Fibroblast of peridontal ligament (primary cell): ENCODE results near the gene KDM3A.

Source experiments
- DNase-seq: peaks from one replicate; pipeline ENCODE4 v3.0.0-alpha.2; 2010; ENCODE audit errors: extremely low read depth

The KDM3A gene

GRCh38 chr2:86520153-86520552 lies 79.0 kb downstream of the KDM3A start:
- no peak for DNase-seq

DNA sequence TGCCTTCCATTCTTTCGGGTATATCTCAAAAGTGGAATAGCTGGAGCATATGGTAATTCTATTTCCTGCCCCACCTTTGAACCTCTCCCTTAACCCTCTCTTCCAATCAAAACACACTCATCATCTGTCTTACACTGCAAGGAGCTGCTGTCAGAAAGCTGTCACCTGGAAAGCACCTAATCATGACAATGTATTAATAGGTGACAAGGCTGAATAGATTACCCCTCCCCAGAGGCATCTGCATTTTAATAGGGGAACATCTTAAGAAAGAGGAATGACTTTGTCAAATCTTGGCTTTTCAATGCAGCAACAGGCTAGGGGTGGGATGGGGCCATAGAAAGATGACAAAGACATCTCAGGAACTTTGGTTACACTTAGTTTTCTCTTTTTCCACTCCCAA lies 80.8 kb downstream of the KDM3A start:
- no peak for DNase-seq

GRCh38 chr2:86522711-86523110 lies 81.5 kb downstream of the KDM3A start:
- no peak for DNase-seq

DNA sequence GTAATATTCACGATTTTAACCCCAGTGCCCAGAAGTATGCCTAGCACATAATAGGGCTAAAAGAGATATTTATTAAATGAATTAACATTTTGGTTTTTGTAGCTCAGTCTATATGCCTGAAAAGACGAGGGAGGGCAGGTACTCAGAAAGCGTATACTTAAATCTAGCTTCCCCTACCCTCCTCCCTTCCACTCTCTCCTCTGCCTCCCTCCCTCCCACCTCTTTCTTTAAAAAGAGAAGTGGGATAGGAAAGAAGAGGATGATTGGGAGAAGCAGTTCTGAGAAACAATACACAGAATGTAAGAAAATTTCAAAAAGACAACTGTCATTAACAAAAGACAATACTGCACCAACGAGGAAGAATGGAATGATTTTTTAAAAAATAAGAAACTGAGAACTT lies 82.3 kb downstream of the KDM3A start:
- no peak for DNase-seq

GRCh38 chr2:86525421-86526340 lies 84.5 kb downstream of the KDM3A start:
- no peak for DNase-seq

DNA sequence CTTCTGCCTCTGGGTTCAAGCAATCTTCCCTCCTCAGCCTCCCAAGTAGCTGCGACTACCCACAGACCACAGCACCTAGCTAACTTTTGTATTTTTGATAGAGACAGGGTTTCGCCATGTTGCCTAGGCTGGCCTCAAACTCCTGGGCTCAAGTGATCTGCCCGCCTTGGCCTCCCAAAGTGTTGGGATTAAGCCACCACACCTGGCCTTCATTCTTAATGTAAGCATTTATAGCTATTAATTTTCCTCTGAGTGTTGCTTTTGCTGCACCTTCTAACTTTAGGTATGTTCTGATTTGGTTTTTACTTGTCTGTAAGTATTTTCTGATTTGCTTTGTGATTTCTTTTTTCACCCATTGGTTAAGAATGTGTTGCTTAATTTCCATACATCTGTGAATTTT lies 92.4 kb downstream of the KDM3A start:
- no peak for DNase-seq

DNA sequence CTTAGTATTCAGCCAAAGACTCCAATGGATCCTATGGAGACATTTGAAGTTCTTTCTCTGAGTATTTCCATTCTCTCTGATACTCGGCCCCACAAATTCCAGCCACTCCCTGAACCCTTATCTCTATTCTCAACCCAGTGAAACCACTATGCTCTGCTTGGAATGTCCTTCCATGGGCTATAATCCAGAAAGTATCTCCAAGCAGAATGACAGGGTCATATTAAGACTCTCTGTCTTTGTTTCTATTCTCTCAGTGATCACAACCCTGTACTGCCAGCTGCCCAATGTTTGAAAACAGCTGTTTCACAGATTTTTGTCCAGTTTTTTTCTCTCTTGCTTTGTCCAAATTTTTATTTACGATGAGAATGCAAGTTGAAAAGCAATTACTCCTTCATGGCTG lies 100.2 kb downstream of the KDM3A start:
- no peak for DNase-seq
